Coronary artery (tissue), 2 donors: ENCODE results near the gene ATP5F1A.
"Not testable (repeated sequence)": the region's sequence is repeated elsewhere in the genome, so short reads cannot be mapped to it uniquely, and the experiment has no call there.

Experiments
- DNase-seq: peaks from one replicate; pipeline ENCODE4 v3.0.0-alpha.2; 2017; ENCODE audit warnings: low spot score
- H3K27ac ChIP-seq, 2 donors: fragments of 200-600 bp; sonication (generic); one replicate each; pipeline ENCODE4 v1.5.1; 2016 to 2019
- H3K4me3 ChIP-seq: fragments of 200-600 bp; sonication (generic); 2 replicates; pipeline ENCODE4 v1.5.1; 2016; ENCODE audit warnings: mild to moderate bottlenecking, moderate library complexity
- CTCF ChIP-seq: fragments of 200-600 bp; sonication (generic); IDR thresholded peaks from one replicate; pipeline ENCODE4 v1.5.1; 2019; ENCODE audit warnings: antibody characterized with exemption

ATP5F1A gene

GRCh38 chr18:46054956-46055837, 42.9 kb downstream of the ATP5F1A start:
- H3K27ac ChIP-seq, result no peak overlapping the region
- DNase-seq, result no peak
- no peak overlapping the region for H3K4me3 ChIP-seq
- TF ChIP-seq CTCF, result no peak

GRCh38 chr18:46053368-46054095, 44.6 kb downstream of the ATP5F1A start:
- no peak overlapping the region for H3K27ac ChIP-seq
- DNase-seq, result no peak
- TF ChIP-seq CTCF, result no peak
- no peak overlapping the region for H3K4me3 ChIP-seq

GRCh38 chr18:46051731-46052461, 46.2 kb downstream of the ATP5F1A start:
- DNase-seq, result no peak
- TF ChIP-seq CTCF, result no peak
- Histone ChIP-seq H3K27ac (peak overlapping the region in 1 of 2 donors; percentile 19), H3K4me3 (no peak overlapping the region)

GRCh38 chr18:46050268-46050667, 47.8 kb downstream of the ATP5F1A start:
- Histone ChIP-seq H3K27ac (no peak overlapping the region), H3K4me3 (no peak overlapping the region)
- DNase-seq, result no peak
- TF ChIP-seq CTCF, result no peak

GRCh38 chr18:46048641-46049040, 49.5 kb downstream of the ATP5F1A start:
- H3K27ac ChIP-seq, result no peak overlapping the region
- TF ChIP-seq CTCF, result no peak
- no peak overlapping the region for H3K4me3 ChIP-seq
- DNase-seq, result no peak

- not testable (repeated sequence) for DNase-seq, H3K27ac ChIP-seq, H3K4me3 ChIP-seq
Observed at GRCh38 chr18:46047369-46047768, 50.7 kb downstream of the ATP5F1A start.

- DNase-seq, result no peak
- Histone ChIP-seq H3K4me3 (no peak overlapping the region), H3K27ac (no peak overlapping the region)
- no peak for TF ChIP-seq CTCF
Observed at GRCh38 chr18:46046688-46047087, 51.4 kb downstream of the ATP5F1A start.
